GM23338 (cell line): Measurements from ENCODE around the gene RAP1GDS1. TPM values are rescaled to one million over a fixed set of nuclear protein-coding genes. Genes with fewer than 3 reads are reported as not detected.

Experiments
- ATAC-seq: fragments of 200-7000 bp; cut with Tn5 transposase; 3 replicates; pipeline ENCODE4 v1.9.1; 2020
- DNase-seq: peaks from one replicate; pipeline ENCODE4 v3.0.0-alpha.2; 2015; ENCODE audit warnings: low spot score
- H2AFZ ChIP-seq: fragments of 200-600 bp; sonication (generic); 2 replicates; pipeline ENCODE4 v1.8.0; 2016; ENCODE audit warnings: antibody characterized with exemption, mild to moderate bottlenecking, moderate library complexity
- H3F3A ChIP-seq: fragments of 200-600 bp; sonication (generic); replicated peaks from 2 replicates; pipeline ENCODE4 v1.8.0; 2017; ENCODE audit warnings: antibody characterized with exemption, mixed run types, low read depth
- H3K27ac ChIP-seq: fragments of 200-600 bp; sonication (generic); 2 replicates; pipeline ENCODE4 v1.6.1; 2016; ENCODE audit warnings: low read depth
- H3K27me3 ChIP-seq: fragments of 200-600 bp; sonication (generic); 2 replicates; pipeline ENCODE4 v1.8.0; 2016; ENCODE audit warnings: mild to moderate bottlenecking, mixed run types, moderate library complexity; ENCODE audit not compliant: insufficient read depth
- H3K36me3 ChIP-seq: fragments of 200-600 bp; sonication (generic); 2 replicates; pipeline ENCODE4 v1.8.0; 2016; ENCODE audit warnings: mild to moderate bottlenecking; ENCODE audit not compliant: insufficient read depth
- H3K4me1 ChIP-seq: fragments of 200-600 bp; sonication (generic); 2 replicates; pipeline ENCODE4 v1.8.0; 2016; ENCODE audit warnings: mild to moderate bottlenecking, moderate library complexity; ENCODE audit not compliant: insufficient read depth
- H3K4me2 ChIP-seq: fragments of 200-600 bp; sonication (generic); 2 replicates; pipeline ENCODE4 v1.7.1; 2017; ENCODE audit warnings: mixed run types
- H3K4me3 ChIP-seq: fragments of 200-600 bp; sonication (generic); 2 replicates; pipeline ENCODE4 v1.6.1; 2016; ENCODE audit warnings: mixed run types
- H3K79me2 ChIP-seq: fragments of 200-600 bp; sonication (generic); replicated peaks from 2 replicates; pipeline ENCODE4 v1.8.0; 2017; ENCODE audit warnings: mild to moderate bottlenecking; ENCODE audit not compliant: insufficient read depth
- H3K9me2 ChIP-seq: fragments of 200-600 bp; sonication (generic); 2 replicates; pipeline ENCODE4 v1.8.0; 2017; ENCODE audit not compliant: insufficient read depth
- H4K20me1 ChIP-seq: fragments of 200-600 bp; sonication (generic); replicated peaks from 2 replicates; pipeline ENCODE4 v1.8.0; 2017; ENCODE audit warnings: mild to moderate bottlenecking; ENCODE audit not compliant: insufficient read depth
- H3K27ac Mint-ChIP-seq: 2 replicates; pipeline ENCODE4 v1.8.0; 2020; ENCODE audit warnings: inconsistent platforms, mild to moderate bottlenecking, moderate library complexity, mixed read lengths
- H3K27me3 Mint-ChIP-seq: 3 replicates; pipeline ENCODE4 v1.8.0; 2022; ENCODE audit warnings: low read depth, mild to moderate bottlenecking, moderate library complexity, mixed read lengths, inconsistent platforms; ENCODE audit not compliant: insufficient read depth, poor library complexity
- H3K36me3 Mint-ChIP-seq: 3 replicates; pipeline ENCODE4 v1.8.0; 2021; ENCODE audit warnings: low read depth, mild to moderate bottlenecking, inconsistent platforms, moderate library complexity, mixed read lengths
- H3K4me1 Mint-ChIP-seq: 3 replicates; pipeline ENCODE4 v1.8.0; 2020; ENCODE audit warnings: mild to moderate bottlenecking, inconsistent platforms, mixed read lengths
- H3K4me3 Mint-ChIP-seq: 3 replicates; pipeline ENCODE4 v1.8.0; 2021; ENCODE audit warnings: moderate library complexity, mild to moderate bottlenecking, inconsistent platforms, mixed read lengths
- H3K9me3 Mint-ChIP-seq: 3 replicates; pipeline ENCODE4 v1.8.0; 2020; ENCODE audit warnings: moderate library complexity, mild to moderate bottlenecking, inconsistent platforms, mixed read lengths
- CREB1 ChIP-seq: fragments of 250-450 bp; sonication (Bioruptor Pico); IDR thresholded peaks from 2 replicates; pipeline ENCODE4 v1.5.0; 2020; ENCODE audit warnings: low read depth, mild to moderate bottlenecking, moderate library complexity
- EZH2 ChIP-seq: fragments of 200-600 bp; sonication (generic); IDR thresholded peaks from one replicate; pipeline ENCODE4 v1.8.0; 2017; ENCODE audit warnings: antibody characterized with exemption, mild to moderate bottlenecking, low read depth; ENCODE audit not compliant: unreplicated experiment
- EZH2phosphoT487 ChIP-seq: fragments of 200-600 bp; sonication (generic); IDR thresholded peaks from one replicate; pipeline ENCODE4 v1.8.1; 2018; ENCODE audit warnings: antibody characterized with exemption; ENCODE audit not compliant: unreplicated experiment
- JUNB ChIP-seq: IDR thresholded peaks from one replicate; pipeline ENCODE4 v1.6.1; 2016; ENCODE audit warnings: antibody characterized with exemption; ENCODE audit not compliant: unreplicated experiment
- NANOG ChIP-seq: IDR thresholded peaks from 2 replicates; pipeline ENCODE4 v1.6.1; 2016; ENCODE audit warnings: antibody characterized with exemption, borderline replicate concordance
- POLR2AphosphoS5 ChIP-seq: IDR thresholded peaks from 2 replicates; pipeline ENCODE4 v1.6.1; 2016; ENCODE audit warnings: antibody characterized with exemption, low read depth
- STAT1 ChIP-seq: IDR thresholded peaks from one replicate; pipeline ENCODE4 v1.6.1; 2016; ENCODE audit warnings: antibody characterized with exemption; ENCODE audit not compliant: unreplicated experiment
- ZNF331 ChIP-seq: fragments of 250-450 bp; sonication (Bioruptor Pico); IDR thresholded peaks from 2 replicates; pipeline ENCODE4 v1.5.0; 2020; ENCODE audit warnings: low read depth, mild to moderate bottlenecking, moderate library complexity
- polyA plus RNA-seq: library from polyadenylated mRNA; unstranded; fragments of >200 nt; fragmentation: Nextera tagmentation; extraction: Ambion mirVana; gene quantifications from 2 replicates; pipeline ENCODE4 v1.2.1, GENCODE V29; 2016
- total RNA-seq: library from RNA; depleted of rRNA; stranded (reverse); fragments of >200 nt; shearing (Covaris generic); gene quantifications from 2 replicates; pipeline ENCODE4 v1.2.3, GENCODE V29; 2014
- TF ChIP-seq, protein P1 (sequence below): fragments of 250-450 bp; sonication (Bioruptor Pico); IDR thresholded peaks from 2 replicates; pipeline ENCODE4 v1.5.0; 2020; ENCODE audit warnings: mild to moderate bottlenecking, moderate library complexity

The RAP1GDS1 gene
- total and polyA plus RNA-seq, 2 experiments from 2014 or later: 23.7 to 32.4 TPM

DNA sequence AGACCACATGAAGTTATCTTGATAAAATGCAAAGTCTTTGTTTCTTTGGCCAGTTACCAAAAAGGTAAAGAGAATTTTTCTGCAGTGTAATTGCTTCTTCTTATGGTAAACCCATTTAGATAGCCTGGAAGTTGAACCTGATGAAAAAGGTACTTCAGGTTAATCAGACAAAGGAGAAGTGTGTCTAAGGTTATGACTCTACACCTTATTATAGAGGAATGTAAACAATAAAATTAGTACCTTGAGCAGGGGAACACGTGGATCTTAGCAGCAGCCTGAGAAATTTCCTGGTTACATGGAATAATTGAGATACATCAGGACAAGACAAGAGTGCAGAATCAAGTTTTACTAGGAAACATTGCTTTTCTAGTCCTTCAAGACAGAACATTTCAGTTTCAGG, 70.8 kb downstream of the RAP1GDS1 start:
- H2AFZ ChIP-seq: no peak overlapping the region
- no peaks in the 10 kb centered on the region for H3K79me2 ChIP-seq
- H3K27me3 ChIP-seq: no peaks in the 10 kb centered on the region
- Mint-ChIP-seq H3K27me3 (peaks cover 2% of the 10 kb centered on the region), H3K4me1 (peaks cover 13% of the 10 kb centered on the region), H3K4me3 (no peak overlapping the region), H3K36me3 (peaks cover 65% of the 10 kb centered on the region), H3K9me3 (peaks cover 60% of the 10 kb centered on the region), H3K27ac (no peak overlapping the region)
- H3K4me1 ChIP-seq: peaks cover 7% of the 10 kb centered on the region
- H3K27ac ChIP-seq: no peak overlapping the region
- no peaks in the 10 kb centered on the region for H3K9me2 ChIP-seq
- H3K4me3 ChIP-seq: no peak overlapping the region
- TF ChIP-seq JUNB (no peak), ZNF331 (no peak), EZH2 (no peak), EZH2phosphoT487 (no peak)
- no peaks in the 10 kb centered on the region for H3F3A ChIP-seq
- no peak for DNase-seq
- no peak for ATAC-seq
- peaks cover 18% of the 10 kb centered on the region for H3K36me3 ChIP-seq
- H3K4me2 ChIP-seq: no peak overlapping the region
- no peaks in the 10 kb centered on the region for H4K20me1 ChIP-seq

DNA sequence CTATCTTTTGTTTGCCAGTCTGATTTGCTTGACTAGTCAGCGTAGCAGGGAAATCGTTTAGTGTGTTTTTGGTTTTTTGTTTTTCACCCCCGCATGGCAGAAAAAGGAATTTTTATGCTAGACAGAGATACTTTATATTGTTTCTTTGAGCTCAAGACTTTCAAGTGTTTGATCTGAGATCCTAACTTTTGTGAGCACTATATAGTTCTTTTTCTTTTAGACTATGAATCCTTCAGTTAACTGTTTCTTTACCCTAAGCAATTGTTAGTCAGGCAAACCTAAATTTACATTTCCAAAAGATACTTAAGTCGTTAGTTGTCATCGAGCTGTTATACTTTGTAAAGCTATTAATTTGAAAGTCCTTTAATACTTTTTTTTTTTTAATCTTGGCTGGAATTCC, 73.3 kb downstream of the RAP1GDS1 start:
- no peaks in the 10 kb centered on the region for H3K27me3 Mint-ChIP-seq
- H3K79me2 ChIP-seq: no peaks in the 10 kb centered on the region; the same call in 1 of the 2 replicates
- peaks cover 16% of the 10 kb centered on the region for H3K4me1 ChIP-seq

DNA sequence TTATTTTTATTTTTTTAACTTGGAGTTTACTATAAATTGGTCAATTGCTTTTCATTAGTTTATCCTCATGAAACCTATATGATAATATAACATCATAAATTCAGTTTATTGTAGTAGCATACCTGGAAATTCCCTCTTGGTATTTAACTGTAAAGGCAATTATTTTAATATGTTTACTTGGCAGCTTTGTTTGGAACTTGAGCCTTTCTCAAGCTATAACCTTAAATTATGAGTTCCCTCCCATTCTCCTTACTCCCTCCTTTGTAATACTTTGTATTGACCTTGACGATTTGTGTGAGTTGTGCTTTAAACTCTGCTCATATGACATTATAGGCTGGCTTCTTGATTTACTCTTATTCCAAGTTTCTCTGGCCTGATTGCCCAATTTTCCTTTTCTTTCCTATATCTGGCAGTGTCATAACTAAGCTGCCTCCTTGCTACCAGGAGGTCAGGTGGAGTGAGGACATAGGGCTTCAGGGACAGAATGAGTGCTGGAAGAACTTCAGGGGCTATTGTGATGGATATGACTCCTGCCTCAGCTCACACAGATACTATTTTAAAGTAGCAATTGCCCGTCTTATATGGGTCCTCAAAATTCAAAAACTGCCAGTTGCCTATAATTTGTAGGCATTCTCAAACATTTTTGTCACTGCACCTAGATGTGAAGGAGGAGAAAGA, 77.7 kb downstream of the RAP1GDS1 start:
- Mint-ChIP-seq H3K4me3 (no peak overlapping the region), H3K9me3 (peaks cover 3% of the 10 kb centered on the region; the same call in 2 of the 3 replicates), H3K4me1 (peaks cover 28% of the 10 kb centered on the region), H3K27me3 (peaks cover 1% of the 10 kb centered on the region), H3K27ac (no peak overlapping the region; the same call in 1 of the 2 replicates), H3K36me3 (peaks cover 6% of the 10 kb centered on the region; the same call in 2 of the 3 replicates)
- DNase-seq (peak; percentile 46), ATAC-seq (peak; percentile 88)
- Histone ChIP-seq H4K20me1 (no peaks in the 10 kb centered on the region), H3K4me3 (no peak overlapping the region), H3K4me1 (peaks cover 15% of the 10 kb centered on the region), H3K9me2 (no peaks in the 10 kb centered on the region), H3F3A (no peaks in the 10 kb centered on the region), H3K79me2 (no peaks in the 10 kb centered on the region; the same call in 1 of the 2 replicates), H3K27ac (no peak overlapping the region), H3K4me2 (peak overlapping the region; percentile 35), H2AFZ (no peak overlapping the region), H3K36me3 (no peaks in the 10 kb centered on the region), H3K27me3 (no peaks in the 10 kb centered on the region)
- TF ChIP-seq JUNB (no peak), ZNF331 (no peak)
- TF ChIP-seq, protein P1, sequence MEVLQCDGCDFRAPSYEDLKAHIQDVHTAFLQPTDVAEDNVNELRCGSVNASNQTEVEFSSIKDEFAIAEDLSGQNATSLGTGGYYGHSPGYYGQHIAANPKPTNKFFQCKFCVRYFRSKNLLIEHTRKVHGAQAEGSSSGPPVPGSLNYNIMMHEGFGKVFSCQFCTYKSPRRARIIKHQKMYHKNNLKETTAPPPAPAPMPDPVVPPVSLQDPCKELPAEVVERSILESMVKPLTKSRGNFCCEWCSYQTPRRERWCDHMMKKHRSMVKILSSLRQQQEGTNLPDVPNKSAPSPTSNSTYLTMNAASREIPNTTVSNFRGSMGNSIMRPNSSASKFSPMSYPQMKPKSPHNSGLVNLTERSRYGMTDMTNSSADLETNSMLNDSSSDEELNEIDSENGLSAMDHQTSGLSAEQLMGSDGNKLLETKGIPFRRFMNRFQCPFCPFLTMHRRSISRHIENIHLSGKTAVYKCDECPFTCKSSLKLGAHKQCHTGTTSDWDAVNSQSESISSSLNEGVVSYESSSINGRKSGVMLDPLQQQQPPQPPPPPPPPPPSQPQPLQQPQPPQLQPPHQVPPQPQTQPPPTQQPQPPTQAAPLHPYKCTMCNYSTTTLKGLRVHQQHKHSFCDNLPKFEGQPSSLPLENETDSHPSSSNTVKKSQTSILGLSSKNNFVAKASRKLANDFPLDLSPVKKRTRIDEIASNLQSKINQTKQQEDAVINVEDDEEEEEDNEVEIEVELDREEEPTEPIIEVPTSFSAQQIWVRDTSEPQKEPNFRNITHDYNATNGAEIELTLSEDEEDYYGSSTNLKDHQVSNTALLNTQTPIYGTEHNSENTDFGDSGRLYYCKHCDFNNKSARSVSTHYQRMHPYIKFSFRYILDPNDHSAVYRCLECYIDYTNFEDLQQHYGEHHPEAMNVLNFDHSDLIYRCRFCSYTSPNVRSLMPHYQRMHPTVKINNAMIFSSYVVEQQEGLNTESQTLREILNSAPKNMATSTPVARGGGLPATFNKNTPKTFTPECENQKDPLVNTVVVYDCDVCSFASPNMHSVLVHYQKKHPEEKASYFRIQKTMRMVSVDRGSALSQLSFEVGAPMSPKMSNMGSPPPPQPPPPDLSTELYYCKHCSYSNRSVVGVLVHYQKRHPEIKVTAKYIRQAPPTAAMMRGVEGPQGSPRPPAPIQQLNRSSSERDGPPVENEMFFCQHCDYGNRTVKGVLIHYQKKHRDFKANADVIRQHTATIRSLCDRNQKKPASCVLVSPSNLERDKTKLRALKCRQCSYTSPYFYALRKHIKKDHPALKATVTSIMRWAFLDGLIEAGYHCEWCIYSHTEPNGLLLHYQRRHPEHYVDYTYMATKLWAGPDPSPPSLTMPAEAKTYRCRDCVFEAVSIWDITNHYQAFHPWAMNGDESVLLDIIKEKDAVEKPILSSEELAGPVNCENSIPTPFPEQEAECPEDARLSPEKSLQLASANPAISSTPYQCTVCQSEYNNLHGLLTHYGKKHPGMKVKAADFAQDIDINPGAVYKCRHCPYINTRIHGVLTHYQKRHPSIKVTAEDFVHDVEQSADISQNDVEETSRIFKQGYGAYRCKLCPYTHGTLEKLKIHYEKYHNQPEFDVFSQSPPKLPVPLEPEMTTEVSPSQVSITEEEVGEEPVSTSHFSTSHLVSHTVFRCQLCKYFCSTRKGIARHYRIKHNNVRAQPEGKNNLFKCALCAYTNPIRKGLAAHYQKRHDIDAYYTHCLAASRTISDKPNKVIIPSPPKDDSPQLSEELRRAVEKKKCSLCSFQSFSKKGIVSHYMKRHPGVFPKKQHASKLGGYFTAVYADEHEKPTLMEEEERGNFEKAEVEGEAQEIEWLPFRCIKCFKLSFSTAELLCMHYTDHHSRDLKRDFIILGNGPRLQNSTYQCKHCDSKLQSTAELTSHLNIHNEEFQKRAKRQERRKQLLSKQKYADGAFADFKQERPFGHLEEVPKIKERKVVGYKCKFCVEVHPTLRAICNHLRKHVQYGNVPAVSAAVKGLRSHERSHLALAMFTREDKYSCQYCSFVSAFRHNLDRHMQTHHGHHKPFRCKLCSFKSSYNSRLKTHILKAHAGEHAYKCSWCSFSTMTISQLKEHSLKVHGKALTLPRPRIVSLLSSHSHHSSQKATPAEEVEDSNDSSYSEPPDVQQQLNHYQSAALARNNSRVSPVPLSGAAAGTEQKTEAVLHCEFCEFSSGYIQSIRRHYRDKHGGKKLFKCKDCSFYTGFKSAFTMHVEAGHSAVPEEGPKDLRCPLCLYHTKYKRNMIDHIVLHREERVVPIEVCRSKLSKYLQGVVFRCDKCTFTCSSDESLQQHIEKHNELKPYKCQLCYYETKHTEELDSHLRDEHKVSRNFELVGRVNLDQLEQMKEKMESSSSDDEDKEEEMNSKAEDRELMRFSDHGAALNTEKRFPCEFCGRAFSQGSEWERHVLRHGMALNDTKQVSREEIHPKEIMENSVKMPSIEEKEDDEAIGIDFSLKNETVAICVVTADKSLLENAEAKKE: peak; percentile 71

More for the DNA sequence above, 73.3 kb downstream of the RAP1GDS1 start:
- H3K4me3 Mint-ChIP-seq: no peak overlapping the region
- no peak overlapping the region for H3K27ac Mint-ChIP-seq
- peaks cover 43% of the 10 kb centered on the region for H3K9me3 Mint-ChIP-seq
- H3K36me3 Mint-ChIP-seq: peaks cover 42% of the 10 kb centered on the region
- no peak overlapping the region for H2AFZ ChIP-seq
- H3K4me1 Mint-ChIP-seq: peaks cover 28% of the 10 kb centered on the region
- DNase-seq (peak; percentile 29), ATAC-seq (no peak)
- H4K20me1 ChIP-seq: no peaks in the 10 kb centered on the region
- peaks cover 13% of the 10 kb centered on the region for H3K36me3 ChIP-seq
- no peak for TF ChIP-seq POLR2AphosphoS5
- no peak for TF ChIP-seq EZH2phosphoT487
- TF ChIP-seq CREB1 (CRISPR knock-in tag): no peak
- peak; percentile 81 for TF ChIP-seq NANOG
- no peak for TF ChIP-seq STAT1
- H3K27ac ChIP-seq: no peak overlapping the region
- no peak overlapping the region for H3K4me2 ChIP-seq
- H3K4me3 ChIP-seq: no peak overlapping the region
- H3K9me2 ChIP-seq: no peaks in the 10 kb centered on the region
- H3K27me3 ChIP-seq: no peaks in the 10 kb centered on the region
- no peaks in the 10 kb centered on the region for H3F3A ChIP-seq
